GM10266 (cell line): ENCODE data around the gene FBLN1.
"Not testable (repeated sequence)": the region's sequence is repeated elsewhere in the genome, so short reads cannot be mapped to it uniquely, and the experiment has no call there.

ENCODE experiments used
- DNase-seq: peaks from one replicate; pipeline ENCODE4 v3.0.0; 2012; ENCODE audit errors: extremely low spot score
- CTCF ChIP-seq: IDR thresholded peaks from 2 replicates; pipeline ENCODE4 v1.5.1; 2012; ENCODE audit warnings: mild to moderate bottlenecking, low read depth; ENCODE audit not compliant: control insufficient read depth, insufficient read depth; ENCODE audit errors: missing control alignments

Gene FBLN1

GRCh38 chr22:45589556-45589955, 86.9 kb downstream of the FBLN1 start:
- no peak for DNase-seq
- no peak for TF ChIP-seq CTCF

GRCh38 chr22:45590262-45590661, 87.6 kb downstream of the FBLN1 start:
- TF ChIP-seq CTCF: no peak
- no peak for DNase-seq

- DNase-seq: not testable (repeated sequence)
Observed at GRCh38 chr22:45591633-45592213, 89.0 kb downstream of the FBLN1 start.

- TF ChIP-seq CTCF: no peak
- DNase-seq: no peak
Observed at GRCh38 chr22:45594123-45594941, 91.6 kb downstream of the FBLN1 start.

GRCh38 chr22:45597460-45598192, 94.9 kb downstream of the FBLN1 start:
- no peak for TF ChIP-seq CTCF
- no peak for DNase-seq

GRCh38 chr22:45598596-45599217, 96.0 kb downstream of the FBLN1 start:
- DNase-seq: no peak
- TF ChIP-seq CTCF: no peak

- no peak for TF ChIP-seq CTCF
- DNase-seq: no peak
Observed at GRCh38 chr22:45599836-45600577, 97.3 kb downstream of the FBLN1 start.
